Lung microvascular endothelial cell (primary cell): ENCODE results near the gene SUSD1. TPM values are rescaled to one million over a fixed set of nuclear protein-coding genes. Genes with fewer than 3 reads are reported as not detected.
"Not testable (repeated sequence)": the region's sequence is repeated elsewhere in the genome, so short reads cannot be mapped to it uniquely, and the experiment has no call there.

ENCODE experiments used
- DNase-seq, 2 donors: peaks; one replicate each; pipeline versions ENCODE4 v3.0.0 to v3.0.0-alpha.2; 2010; ENCODE audit warnings: low read depth in 2 of 2
- total RNA-seq: library from RNA; depleted of rRNA; stranded (reverse); fragments of >200 nt; gene quantifications from 2 replicates; pipeline ENCODE4 v1.2.1, GENCODE V29; 2014

The SUSD1 gene
- total RNA-seq, 1 donor from 2014 or later, result 30.8 TPM

DNA sequence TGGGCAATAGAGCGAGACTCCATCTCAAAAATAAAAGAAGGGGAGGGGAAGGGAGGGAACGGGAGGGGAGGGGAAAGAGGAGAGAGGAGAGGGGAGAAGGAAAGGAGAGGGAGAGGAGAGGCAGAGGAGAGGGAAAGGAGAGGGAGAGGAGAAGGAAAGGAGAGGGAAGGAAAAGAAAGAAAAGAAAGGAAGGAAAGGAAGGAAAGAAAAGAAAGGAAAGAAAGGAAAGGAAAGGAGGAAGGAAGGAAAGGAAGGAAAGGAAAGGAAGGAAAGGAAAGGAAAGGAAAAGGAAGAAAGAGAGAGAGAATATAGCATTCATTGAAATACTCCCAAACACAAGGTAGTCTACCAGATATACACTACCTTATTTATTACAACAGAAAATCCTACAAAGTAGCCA, 44.8 kb downstream of the SUSD1 start:
- no peak for DNase-seq

DNA sequence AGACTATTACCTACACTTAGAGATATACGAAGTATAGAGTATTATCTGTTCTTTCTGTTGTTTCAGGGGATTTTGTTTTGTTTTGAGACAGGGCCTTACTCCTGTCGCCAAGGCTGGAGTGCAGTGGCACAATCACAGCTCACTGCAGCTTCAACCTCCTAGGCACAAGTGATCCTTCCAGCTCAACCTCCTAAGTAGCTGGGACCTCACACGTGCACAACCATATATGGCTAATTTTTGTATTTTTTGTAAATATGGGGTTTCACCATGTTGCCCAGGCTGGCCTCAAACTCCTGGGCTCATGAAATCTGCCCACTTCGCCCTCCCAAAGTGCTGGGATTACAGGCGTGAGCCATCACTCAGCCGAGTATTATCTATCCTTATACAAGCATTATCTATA, 45.9 kb downstream of the SUSD1 start:
- no peak for DNase-seq

DNA sequence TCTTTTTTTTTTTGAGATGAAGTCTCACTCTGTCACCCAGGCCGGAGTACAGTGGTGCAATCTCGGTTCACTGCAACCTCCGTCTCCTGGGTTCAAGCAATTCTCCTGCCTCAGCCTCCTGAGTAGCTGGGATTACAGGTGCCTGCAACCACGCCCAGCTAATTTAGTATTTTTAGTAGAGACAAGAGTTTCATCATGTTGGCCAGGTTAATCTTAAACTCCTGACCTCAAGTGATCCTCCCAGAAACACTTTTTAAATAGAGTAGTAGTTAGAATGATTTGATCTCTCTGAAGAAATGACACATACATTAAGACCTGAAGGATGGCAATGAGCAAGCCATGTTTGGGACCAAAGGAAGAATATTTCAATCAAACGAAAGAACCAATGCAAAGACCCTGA, 46.7 kb downstream of the SUSD1 start:
- not testable (repeated sequence) for DNase-seq

DNA sequence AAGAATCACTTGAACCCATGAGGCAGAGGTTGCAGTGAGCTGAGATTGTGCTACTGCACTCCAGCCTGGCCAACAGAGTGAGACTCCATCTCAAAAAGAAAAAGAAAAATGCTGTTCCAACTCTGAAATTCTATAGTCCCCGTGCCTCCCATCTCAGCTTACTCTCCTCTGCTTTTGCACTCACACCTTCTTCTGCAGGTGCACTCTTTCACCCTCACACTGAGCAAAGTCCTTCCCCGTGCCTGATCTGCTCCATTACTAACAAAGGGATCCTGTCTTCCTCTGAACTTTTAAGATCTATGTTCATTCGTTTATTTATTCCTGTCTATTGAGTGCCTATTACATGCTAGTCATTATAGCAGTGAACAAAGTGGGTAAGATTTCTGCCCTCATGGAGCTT, 47.8 kb downstream of the SUSD1 start:
- DNase-seq, result no peak

DNA sequence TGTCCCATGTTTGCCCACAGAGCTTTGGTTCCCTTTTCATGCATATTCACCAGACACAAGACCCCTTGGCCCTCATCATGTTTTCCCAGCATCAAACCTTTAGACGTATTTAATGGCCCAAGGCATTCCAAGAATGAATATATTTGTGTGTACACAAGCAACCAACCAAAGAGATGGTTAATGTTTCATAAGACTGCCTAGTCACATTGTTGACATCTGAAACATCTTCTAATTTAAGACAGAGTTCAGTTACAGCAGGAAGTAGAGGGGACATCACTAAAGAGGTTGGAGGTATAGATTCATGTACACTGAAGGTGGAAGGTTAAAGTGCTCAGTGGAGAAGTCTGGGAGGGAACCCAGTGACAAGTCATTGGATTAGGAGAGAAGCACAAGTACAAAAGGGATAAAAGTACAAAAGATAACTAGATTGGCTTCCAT, 49.1 kb downstream of the SUSD1 start:
- DNase-seq, result no peak

DNA sequence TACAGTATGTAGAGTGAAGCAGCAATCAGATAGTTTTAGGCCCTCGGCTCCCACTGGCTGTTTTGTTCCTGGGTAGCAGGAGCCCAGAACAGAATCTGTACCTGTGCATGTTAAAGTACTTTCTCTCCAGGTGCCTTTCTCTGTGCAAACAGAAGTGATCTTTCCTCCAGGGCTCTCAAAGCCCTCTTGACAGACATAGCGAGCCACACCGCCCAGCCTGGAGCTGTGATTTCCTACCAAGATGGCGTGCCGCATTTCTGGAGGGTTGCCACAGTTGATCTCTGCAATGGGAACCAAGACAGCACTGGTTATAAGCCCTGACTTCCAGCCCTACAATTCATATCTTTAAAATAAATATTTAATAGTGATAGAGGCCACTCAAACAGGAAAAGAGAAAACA, 50.9 kb downstream of the SUSD1 start:
- DNase-seq, result no peak

DNA sequence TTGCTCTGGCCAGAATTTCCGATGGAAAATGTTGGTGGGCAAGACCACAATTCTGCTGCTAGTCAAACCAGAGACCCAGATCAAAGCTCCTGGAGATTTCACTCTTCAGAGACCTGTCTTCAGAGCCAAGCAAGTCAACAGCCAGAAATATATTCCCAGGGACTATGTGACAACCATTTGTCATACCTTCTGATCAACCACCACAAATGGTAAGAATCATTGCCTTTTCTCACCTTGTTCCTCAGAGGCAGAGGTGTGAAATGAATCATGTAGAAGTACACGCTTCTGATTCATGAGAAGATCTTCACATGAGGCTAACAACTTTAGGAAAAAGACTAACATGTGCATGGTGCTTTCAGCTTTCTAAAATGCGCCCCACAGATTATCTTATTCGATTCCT, 53.5 kb downstream of the SUSD1 start:
- no peak for DNase-seq

DNA sequence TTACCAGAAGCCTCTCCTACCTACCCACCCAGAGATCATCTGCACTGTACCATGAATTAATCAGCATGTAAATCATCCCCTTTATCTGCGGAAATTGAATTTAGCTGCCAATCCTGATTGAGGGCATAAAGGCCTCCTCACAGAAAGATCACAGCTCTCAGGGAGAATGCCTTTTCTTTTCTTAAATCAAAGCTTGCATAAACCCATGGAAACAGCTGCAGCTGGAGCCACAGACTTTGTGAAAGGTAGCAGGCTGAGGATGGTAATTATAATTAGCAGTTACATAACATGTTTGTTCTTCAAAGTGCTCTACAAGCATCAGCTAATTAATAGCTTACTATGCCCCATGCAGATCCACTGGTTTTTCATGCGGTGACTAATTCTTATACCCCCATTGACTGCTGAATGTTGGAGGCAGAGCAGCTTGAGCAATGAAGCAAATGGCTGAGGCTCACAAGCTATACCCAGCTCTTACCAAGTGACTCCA, 54.6 kb downstream of the SUSD1 start:
- DNase-seq, result no peak

DNA sequence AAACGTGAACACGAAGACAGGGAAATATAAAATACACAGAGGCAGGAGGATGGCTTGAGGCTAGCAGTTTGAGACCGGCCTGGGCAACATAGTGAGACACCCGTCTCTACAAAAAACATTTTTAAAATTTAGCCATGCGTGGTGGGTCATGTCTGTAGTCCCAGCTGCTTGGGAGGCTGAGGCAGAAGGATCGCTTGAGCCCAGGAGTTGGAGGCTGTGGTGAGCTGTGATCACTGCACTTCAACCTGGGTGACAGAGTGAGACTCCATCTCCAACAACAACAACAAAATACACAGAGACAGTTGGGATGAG, 55.1 kb downstream of the SUSD1 start:
- DNase-seq, result no peak

DNA sequence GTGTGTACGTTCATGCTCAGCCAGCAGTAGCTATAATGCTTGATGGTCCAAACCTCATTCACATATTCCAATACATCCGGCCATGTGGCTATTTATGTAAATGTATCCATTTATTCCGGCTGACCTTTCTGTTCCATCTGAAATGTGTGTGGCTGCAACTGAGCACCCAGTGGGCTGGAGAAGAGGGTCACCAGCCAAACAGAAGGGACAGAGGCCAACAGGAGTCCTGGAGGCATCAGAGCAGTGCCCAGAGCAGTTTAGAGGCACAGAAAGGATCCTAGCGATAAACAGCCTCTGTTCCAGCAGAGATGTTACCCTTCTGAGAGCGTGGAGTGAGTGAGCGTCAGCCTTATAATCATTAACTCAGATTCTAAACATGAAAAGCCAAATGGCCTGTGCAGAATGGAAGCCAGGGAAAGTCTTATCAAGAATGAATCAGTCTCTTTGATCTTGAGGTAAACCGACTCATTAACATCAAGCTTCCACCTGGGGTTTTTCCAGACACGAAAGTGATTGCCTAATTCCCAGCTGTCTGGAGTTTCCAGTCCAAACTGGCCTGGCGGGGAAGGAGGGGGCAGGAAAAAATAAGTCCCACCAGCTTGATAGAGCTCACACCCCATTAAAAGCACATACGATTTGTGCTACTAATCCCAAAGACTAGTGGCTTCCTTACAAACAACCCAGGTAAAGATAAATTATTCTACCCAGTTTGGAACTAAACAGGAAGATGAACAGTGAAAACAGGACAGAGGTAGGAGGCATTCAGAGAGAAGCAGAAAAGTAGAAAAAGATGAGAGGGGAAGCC, 55.7 kb downstream of the SUSD1 start:
- no peak for DNase-seq

DNA sequence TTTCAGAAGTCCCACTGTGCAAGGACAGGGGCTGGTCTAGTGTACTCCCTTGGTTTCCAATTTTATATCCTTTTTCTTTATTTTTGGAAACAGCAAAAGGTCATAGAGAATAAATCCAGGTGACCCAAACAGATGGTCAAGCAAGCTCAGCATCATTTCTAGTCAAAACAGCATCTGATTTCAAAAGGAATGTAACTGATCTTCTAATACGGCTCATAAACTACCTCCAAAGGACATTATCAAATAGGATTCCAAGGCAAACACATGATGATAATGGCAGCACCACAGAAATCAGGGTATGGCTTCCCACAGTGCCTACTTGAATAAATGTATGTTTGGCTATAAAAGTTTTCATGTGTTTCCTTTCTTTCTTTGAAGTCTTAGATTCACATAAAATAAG, 57.1 kb downstream of the SUSD1 start:
- no peak for DNase-seq

DNA sequence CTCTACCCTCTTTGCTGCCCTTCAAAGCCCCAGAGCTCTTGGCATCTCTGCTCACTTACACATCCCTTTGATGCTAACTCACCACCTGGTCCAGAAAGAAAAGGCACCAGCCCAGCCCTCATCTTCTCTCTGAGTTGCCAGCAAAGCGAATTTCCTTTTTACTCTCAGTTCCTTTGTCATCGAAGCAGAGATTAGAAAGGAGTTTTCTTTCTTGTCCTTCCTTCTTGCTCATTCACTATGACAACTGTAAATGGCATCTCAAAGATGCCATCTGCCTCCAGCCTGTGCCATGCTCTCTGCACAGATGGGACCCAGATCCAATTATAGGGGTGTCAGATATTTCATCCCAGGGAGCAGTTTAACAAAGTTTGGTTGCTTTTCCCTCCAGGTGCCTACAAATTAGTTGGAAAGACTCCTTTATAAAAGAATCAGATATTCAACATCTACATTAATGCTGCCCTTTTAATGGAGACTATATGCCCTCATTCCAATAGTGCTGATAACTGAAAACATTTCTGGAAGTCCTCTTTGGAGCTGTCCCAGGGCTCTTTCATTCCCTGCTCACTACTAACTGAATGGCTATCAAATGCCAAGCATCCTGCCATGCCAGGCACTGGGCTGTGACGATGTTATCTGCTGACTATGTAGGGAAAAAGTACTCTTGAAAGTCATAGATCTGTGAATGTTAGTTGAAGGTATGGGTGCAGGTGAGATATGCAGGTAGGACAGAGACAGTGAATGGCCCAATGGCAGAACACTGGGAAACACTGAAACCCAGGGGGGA, 58.9 kb downstream of the SUSD1 start:
- no peak for DNase-seq

DNA sequence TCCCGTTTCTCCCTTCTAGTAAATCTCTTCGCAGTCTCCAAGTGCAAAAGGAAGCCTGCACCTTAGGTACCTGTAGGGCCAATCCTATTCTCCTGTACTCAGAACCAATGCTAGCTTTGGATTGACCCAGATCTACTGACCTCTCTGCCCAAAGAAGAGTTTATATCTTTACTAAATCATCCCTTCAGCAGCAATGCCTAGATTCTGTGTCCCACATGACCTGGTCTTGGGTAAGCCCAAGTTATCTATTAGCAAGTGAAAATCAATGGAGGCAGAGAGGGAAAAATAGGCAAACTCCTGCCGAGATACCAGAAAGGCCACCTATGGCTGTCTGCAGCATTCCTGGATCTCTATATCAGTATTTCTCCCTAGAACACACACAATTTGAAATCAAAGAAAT, 60.0 kb downstream of the SUSD1 start:
- DNase-seq, result no peak

DNA sequence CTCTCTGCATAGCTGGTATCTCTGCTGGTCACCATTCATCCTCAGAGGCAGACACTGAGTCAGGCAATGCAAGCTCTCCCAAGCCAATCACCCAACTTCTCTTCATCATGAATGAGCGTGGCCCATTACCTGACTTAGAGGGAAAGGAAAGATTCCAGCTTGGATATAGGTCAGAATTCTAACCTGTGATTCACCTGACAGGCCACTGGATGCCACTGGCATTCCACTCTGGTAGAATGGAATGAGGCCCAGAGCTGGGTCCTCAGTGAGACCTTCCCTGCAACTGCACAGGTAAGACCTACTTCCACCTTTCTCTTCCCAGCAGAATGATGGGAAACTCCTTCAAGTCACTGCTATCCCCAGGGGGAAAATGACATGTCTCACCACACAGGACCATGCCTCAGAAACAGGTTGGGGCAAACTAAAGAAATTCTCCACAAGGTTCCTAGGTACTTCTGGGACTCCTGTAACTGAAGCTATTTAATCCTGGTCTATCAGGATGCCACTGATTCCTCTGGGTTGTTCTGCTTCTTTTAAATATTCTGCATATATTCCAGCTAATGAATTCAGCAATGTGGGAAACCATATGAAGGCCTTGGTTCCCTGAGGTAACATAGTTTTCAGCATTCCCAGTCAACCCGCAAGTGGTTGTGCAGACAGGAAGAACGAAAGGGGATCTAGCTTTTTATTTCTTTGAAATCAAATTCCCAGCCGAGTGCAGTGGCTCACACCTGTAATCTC, 62.0 kb downstream of the SUSD1 start:
- DNase-seq, result peak; percentile 44 to 54

DNA sequence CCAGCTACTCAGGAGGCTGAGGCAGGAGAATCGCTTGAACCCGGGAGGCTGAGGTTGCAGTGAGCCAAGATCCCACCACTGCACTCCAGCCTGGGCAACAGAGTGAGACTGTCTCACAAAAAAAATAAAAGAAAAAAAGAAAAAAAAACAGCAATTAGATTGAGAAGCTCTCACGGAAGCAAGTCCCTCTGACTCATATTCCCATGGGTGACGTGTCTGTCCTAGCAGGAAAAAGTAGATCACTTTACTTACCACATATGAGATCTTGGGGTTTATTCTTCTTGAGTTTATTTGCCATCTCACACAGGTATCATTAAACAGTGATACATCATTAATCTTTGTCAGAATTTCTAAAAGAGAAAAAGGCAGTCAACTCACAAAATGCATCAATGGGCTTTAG, 62.6 kb downstream of the SUSD1 start:
- peak; percentile 44 to 94 for DNase-seq

DNA sequence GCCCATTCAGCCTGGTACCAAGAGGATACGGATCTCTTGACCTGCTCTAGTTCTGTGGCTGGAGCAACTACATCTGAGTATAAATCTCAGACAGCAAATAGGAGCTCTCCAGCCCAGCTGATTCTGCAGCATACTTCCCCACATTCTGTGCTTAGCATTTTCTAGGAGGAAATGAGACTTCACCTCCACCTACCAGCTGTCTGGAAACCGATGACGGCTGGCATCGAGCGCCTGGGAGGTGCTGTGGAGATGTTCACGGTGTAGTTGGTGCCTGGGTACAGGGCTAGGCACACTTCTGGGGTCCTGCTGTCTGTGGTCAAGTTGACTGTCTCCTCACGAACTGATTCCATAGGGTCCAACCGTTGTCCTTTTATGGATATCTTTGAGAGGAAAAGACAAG, 63.6 kb downstream of the SUSD1 start:
- DNase-seq, result no peak

DNA sequence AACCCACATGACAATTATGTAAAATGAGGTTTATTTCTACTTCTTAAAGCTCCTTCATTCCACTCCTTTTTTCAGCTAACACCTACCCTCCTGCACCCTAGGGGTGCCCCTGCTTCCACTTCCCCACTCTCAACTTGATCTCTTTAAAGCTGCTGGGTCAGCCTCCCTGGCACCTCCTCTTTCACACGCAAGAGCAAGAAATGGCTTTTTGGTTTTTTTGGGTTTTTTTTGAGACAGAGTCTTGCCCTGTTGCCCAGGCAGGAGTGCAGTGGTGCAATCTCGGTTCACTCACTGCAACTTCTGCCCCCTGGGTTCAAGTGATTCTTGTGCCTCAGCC, 64.4 kb downstream of the SUSD1 start:
- DNase-seq, result no peak

DNA sequence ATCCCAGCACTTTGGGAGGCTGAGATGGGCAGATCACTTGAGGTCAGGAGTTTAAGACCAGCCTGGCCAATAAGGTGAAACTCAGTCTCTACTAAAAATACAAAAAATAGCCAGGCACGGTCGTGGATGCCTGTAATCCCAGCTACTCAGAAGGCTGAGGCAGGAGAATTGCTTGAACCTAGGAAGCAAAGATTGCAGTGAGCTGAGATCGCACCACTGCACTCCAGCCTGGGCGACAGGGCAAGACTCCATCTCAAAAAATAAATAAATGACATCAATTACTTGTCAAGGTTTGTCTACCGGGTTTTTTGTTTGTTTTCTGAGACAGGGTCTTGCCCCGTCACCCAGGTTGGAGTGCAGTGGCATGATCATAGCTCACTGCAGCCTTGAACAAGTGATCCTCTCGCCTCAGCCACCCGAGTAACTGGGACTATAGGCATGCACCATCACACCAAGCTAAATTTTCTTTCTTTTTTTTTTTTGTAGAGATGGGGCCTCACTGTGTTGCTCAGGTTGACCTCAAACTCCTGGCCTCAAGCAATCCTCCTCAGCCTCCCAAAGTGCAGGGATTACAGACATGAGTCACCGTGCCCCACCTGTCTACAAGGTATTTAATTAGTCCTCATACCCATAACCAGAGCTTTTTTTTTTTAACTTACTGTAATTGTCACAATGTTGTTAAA, 64.9 kb downstream of the SUSD1 start:
- no peak for DNase-seq

DNA sequence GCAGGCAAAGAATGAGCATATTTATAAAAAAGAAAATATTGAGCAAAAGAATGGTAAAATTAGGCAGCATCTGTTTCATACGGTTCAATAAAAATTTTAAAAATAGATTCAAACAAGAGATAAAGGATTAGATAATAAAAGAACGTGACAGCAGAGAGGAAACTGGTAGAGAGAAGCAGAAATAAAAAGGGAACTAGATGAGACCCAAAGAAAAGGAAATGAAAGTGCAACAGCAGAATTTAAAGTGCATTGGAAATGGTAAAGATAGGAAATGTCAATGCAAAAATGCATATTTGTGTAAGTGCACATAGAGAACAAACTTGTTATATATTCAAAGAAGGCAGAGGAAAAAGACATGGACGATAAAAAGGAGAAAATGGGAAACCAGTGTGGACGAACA, 70.2 kb downstream of the SUSD1 start:
- DNase-seq, result no peak

DNA sequence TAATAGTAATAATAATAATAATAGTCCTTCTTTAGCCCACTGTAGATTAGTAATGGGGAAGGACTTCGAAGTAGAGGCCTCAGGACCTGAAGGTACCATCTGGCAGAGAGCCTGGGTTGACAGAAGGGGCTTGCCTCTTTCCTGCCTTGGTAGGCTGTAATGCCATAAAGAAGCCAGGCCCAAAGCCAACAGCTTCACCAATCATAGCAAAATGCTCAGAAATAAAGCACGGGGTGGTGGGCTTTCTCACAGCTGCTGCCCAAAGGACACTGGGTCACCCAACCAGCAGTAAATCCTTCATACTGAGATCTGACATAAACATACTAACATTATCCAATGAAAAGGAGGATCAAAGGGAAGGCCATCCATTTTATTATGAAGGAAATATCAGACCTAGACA, 70.7 kb downstream of the SUSD1 start:
- DNase-seq, result no peak

DNA sequence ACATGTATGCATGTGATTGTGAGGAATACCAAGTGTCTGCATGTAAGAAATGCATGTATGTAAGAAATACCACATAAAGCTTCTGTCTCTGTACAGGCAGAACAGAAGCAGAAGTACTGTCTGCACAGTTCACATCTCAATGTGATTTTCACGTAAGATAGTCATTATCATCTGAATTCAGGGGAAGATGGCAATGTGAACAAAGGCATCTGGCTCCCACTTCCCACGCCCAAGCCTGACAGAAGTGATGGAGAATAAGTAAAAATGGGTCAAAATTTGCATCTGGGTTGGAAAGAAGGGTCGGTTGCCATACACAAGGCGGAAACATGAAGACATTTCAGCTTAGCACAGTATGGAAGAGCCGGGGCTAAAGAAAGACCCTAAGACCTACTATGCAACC, 71.7 kb downstream of the SUSD1 start:
- no peak for DNase-seq
